Vagina (tissue), 2 donors: ENCODE results near the gene RHOT2. TPM values are rescaled to one million over a fixed set of nuclear protein-coding genes. Genes with fewer than 3 reads are reported as not detected.
A peak's percentile ranks its signal among the peaks of the same experiment; 100 is the strongest.

ENCODE experiments used
- DNase-seq, 2 donors: peaks; one replicate each; pipeline ENCODE4 v3.0.0-alpha.2; 2017; ENCODE audit errors: extremely low spot score in 2 of 2
- H3K27ac ChIP-seq: fragments of 200-600 bp; sonication (generic); one replicate; pipeline ENCODE4 v1.5.1; 2019
- H3K27me3 ChIP-seq: fragments of 200-600 bp; sonication (generic); one replicate; pipeline ENCODE4 v1.5.1; 2019
- H3K36me3 ChIP-seq, 2 donors: fragments of 200-600 bp; sonication (generic); one replicate each; pipeline ENCODE4 v1.5.1; 2017 to 2019
- H3K4me1 ChIP-seq: fragments of 200-600 bp; sonication (generic); one replicate; pipeline ENCODE4 v1.5.1; 2019
- H3K4me3 ChIP-seq, 2 donors: fragments of 200-600 bp; sonication (generic); 1 replicate in 1 of 2; 2 replicates in 1 of 2; pipeline ENCODE4 v1.5.1; 2016 to 2019
- H3K9me3 ChIP-seq: fragments of 200-600 bp; sonication (generic); one replicate; pipeline ENCODE4 v1.5.1; 2019
- CTCF ChIP-seq, 3 experiments: fragments of 450-650 bp in 2 of 3; fragments of 200-600 bp in 1 of 3; sonication (generic) in 1 of 3; IDR thresholded peaks; one replicate each; pipeline ENCODE4 v1.5.1; 2017 to 2019; ENCODE audit warnings: antibody characterized with exemption in 3 of 3, mild to moderate bottlenecking in 2 of 3, moderate library complexity in 2 of 3
- POLR2A ChIP-seq, 2 donors: fragments of 450-650 bp; IDR thresholded peaks; one replicate each; pipeline ENCODE4 v1.6.1; 2017; ENCODE audit warnings: antibody characterized with exemption in 2 of 2, mild to moderate bottlenecking in 2 of 2, moderate library complexity in 2 of 2
- POLR2AphosphoS5 ChIP-seq, 2 donors: sonication (generic); formaldehyde crosslinking; IDR thresholded peaks; one replicate each; pipeline ENCODE4 v1.9.0; 2017; ENCODE audit warnings: antibody characterized with exemption in 2 of 2, mild to moderate bottlenecking in 2 of 2, low read depth in 1 of 2; ENCODE audit not compliant: insufficient read depth in 1 of 2
- intact Hi-C: fragments of 100-400 bp; cut with DNase I; formaldehyde crosslinking; loops from one replicate; pipeline ENCODE4 v1.15.1; 2023
- total RNA-seq: library from RNA; depleted of rRNA; stranded (reverse); fragments of >200 nt; gene quantifications from one replicate; pipeline ENCODE4 v1.2.3, GENCODE V29; 2016

The RHOT2 gene
- total RNA-seq, 1 donor from 2014 or later, result 91.1 TPM

- no peak for DNase-seq
- Histone ChIP-seq H3K9me3 (no peaks in the 10 kb centered on the region), H3K4me1 (peaks cover 18% of the 10 kb centered on the region), H3K27me3 (no peaks in the 10 kb centered on the region), H3K4me3 (no peak overlapping the region), H3K36me3 (no peaks in the 10 kb centered on the region), H3K27ac (no peak overlapping the region)
- intact Hi-C loops, result no loop called here
- TF ChIP-seq POLR2A (IDR thresholded peaks at IDR 0.05) (no peak), CTCF (IDR thresholded peaks at IDR 0.05) (no peak), POLR2AphosphoS5 (IDR thresholded peaks at IDR 0.05; ENCODE audit: insufficient read depth in 1 of 2, low read depth in 1 of 2) (no peak)
Measured at GRCh38 chr16:659618-660017, 8.3 kb upstream of the RHOT2 start.

GRCh38 chr16:660132-660458 is 7.8 kb upstream of the RHOT2 start:
- peaks cover 18% of the 10 kb centered on the region for H3K4me1 ChIP-seq
- H3K4me3 ChIP-seq, result peak overlapping the region in 1 of 2 donors; percentile 36
- H3K27ac ChIP-seq, result peak overlapping the region; percentile 75
- H3K9me3 ChIP-seq, result no peaks in the 10 kb centered on the region
- intact Hi-C loops, result no loop called here
- H3K36me3 ChIP-seq, result no peaks in the 10 kb centered on the region
- no peaks in the 10 kb centered on the region for H3K27me3 ChIP-seq
- TF ChIP-seq CTCF (IDR thresholded peaks at IDR 0.05), result no peak
- TF ChIP-seq POLR2AphosphoS5 (IDR thresholded peaks at IDR 0.05; ENCODE audit: insufficient read depth in 1 of 2, low read depth in 1 of 2), result no peak
- TF ChIP-seq POLR2A (IDR thresholded peaks at IDR 0.05), result no peak
- no peak for DNase-seq

- Histone ChIP-seq H3K4me3 (peak overlapping the region; percentile 29 to 36), H3K27me3 (no peaks in the 10 kb centered on the region), H3K4me1 (peaks cover 18% of the 10 kb centered on the region), H3K27ac (peak overlapping the region; percentile 75), H3K9me3 (no peaks in the 10 kb centered on the region), H3K36me3 (no peaks in the 10 kb centered on the region)
- peak; percentile 15 to 47 (median 40) for TF ChIP-seq CTCF (IDR thresholded peaks at IDR 0.05)
- no peak for TF ChIP-seq POLR2A (IDR thresholded peaks at IDR 0.05)
- peak in 1 of 2 donors; percentile 61 for TF ChIP-seq POLR2AphosphoS5 (IDR thresholded peaks at IDR 0.05; ENCODE audit: insufficient read depth in 1 of 2, low read depth in 1 of 2)
- intact Hi-C loops, result no loop called here
- DNase-seq, result no peak
Measured at GRCh38 chr16:660459-661183, 7.3 kb upstream of the RHOT2 start.

GRCh38 chr16:661184-661821 is 6.6 kb upstream of the RHOT2 start:
- Histone ChIP-seq H3K4me3 (peak overlapping the region; percentile 29 to 36), H3K27ac (peak overlapping the region; percentile 16), H3K27me3 (no peaks in the 10 kb centered on the region), H3K4me1 (peaks cover 18% of the 10 kb centered on the region), H3K9me3 (no peaks in the 10 kb centered on the region), H3K36me3 (no peaks in the 10 kb centered on the region)
- DNase-seq, result no peak
- intact Hi-C loops, result no loop called here
- TF ChIP-seq CTCF (IDR thresholded peaks at IDR 0.05) (peak in 1 of 3 experiments; percentile 3), POLR2A (IDR thresholded peaks at IDR 0.05) (no peak), POLR2AphosphoS5 (IDR thresholded peaks at IDR 0.05; ENCODE audit: insufficient read depth in 1 of 2, low read depth in 1 of 2) (no peak)

- intact Hi-C loops, result no loop called here
- no peak for TF ChIP-seq POLR2AphosphoS5 (IDR thresholded peaks at IDR 0.05; ENCODE audit: insufficient read depth in 1 of 2, low read depth in 1 of 2)
- TF ChIP-seq POLR2A (IDR thresholded peaks at IDR 0.05), result no peak
- TF ChIP-seq CTCF (IDR thresholded peaks at IDR 0.05), result no peak
- no peak overlapping the region for H3K27ac ChIP-seq
Measured at GRCh38 chr16:662095-662494, 5.8 kb upstream of the RHOT2 start.

More at GRCh38 chr16:662095-662494, 5.8 kb upstream of the RHOT2 start:
- Histone ChIP-seq H3K36me3 (no peaks in the 10 kb centered on the region), H3K4me3 (no peak overlapping the region), H3K4me1 (peaks cover 18% of the 10 kb centered on the region), H3K9me3 (no peaks in the 10 kb centered on the region), H3K27me3 (no peaks in the 10 kb centered on the region)
- DNase-seq, result no peak
